ENCODE results near the gene PHLDA2. TPM values are rescaled to one million over a fixed set of nuclear protein-coding genes. Genes with fewer than 3 reads are reported as not detected.

Gene PHLDA2
- total RNA-seq, 1 experiment from 2014 or later, result 309 TPM

- H3K36me3 ChIP-seq (ENCODE audit: control insufficient read depth in 1 of 2, insufficient read depth in 2 of 2, low read length in 2 of 2), result no peaks in the 10 kb centered on the region
- H3K9ac ChIP-seq (ENCODE audit: low read length), result no peak overlapping the region
- H3K4me3 ChIP-seq (replicated peaks in 1 of 2; ENCODE audit: low read depth in 1 of 2, low read length in 2 of 2), result no peak overlapping the region
- ChIA-PET RAD21 (ENCODE audit: low non-redundant PET in 1 of 2, low total read pairs in 2 of 2, uncharacterized antibody in 2 of 2, unreplicated experiment in 2 of 2) (no interaction called here), CTCF (no interaction called here), POLR2A (interaction anchor here (1.3 to 1.4 kb wide), 2 partner anchors 12 kb away, joined by 5 to 6 read pairs; partner anchors contain the start of gene PHLDA2)
- ATAC-seq, result no peak
- H3K9me3 ChIP-seq (ENCODE audit: control insufficient read depth in 1 of 2, insufficient read depth in 1 of 2, low read depth in 1 of 2, low read length in 2 of 2), result no peaks in the 10 kb centered on the region
- no peak overlapping the region; the same call in 1 of the 2 replicates for H3K27ac ChIP-seq (ENCODE audit: low read depth, low read length)
- no peaks in the 10 kb centered on the region for H3K9me2 ChIP-seq (ENCODE audit: insufficient read depth)
- intact Hi-C loops (cut with micrococcal nuclease), result no loop called here
- DNase-seq (ENCODE audit: low read depth, low spot score), result no peak
- H2AFZ ChIP-seq (ENCODE audit: low read depth, low read length, poor library complexity, severe bottlenecking), result no peak overlapping the region
- no peaks in the 10 kb centered on the region for H4K20me1 ChIP-seq (ENCODE audit: insufficient read depth)
- no peaks in the 10 kb centered on the region for H3K27me3 ChIP-seq (ENCODE audit: insufficient read depth, low read length)
- BruUV-seq (replicated peaks), result no TSS peak
- TF ChIP-seq CEBPB (IDR thresholded peaks at IDR 0.05; ENCODE audit: low read depth) (no peak), ZNF274 (IDR thresholded peaks at IDR 0.05; ENCODE audit: low read depth, low read length) (no peak), EZH2 (IDR thresholded peaks at IDR 0.05) (no peak), TCF7L2 (IDR thresholded peaks at IDR 0.05; ENCODE audit: borderline replicate concordance, extremely low read depth, insufficient read depth, insufficient read length) (no peak), EGR1 (IDR thresholded peaks at IDR 0.05; ENCODE audit: low read depth) (no peak), FOSL1 (IDR thresholded peaks at IDR 0.05; ENCODE audit: low read depth) (no peak), POLR2A (IDR thresholded peaks at IDR 0.05; ENCODE audit: borderline replicate concordance, extremely low read depth, insufficient read depth, insufficient read length) (no peak), ZBTB33 (IDR thresholded peaks at IDR 0.05; ENCODE audit: extremely low read depth, insufficient replicate concordance, low read length) (no peak), RAD21 (IDR thresholded peaks at IDR 0.05; ENCODE audit: low read depth) (no peak)
- peaks cover 29% of the 10 kb centered on the region in 2 experiments for H3K4me1 ChIP-seq (ENCODE audit: control insufficient read depth in 1 of 2, insufficient read depth in 2 of 2, low read length in 2 of 2)
- H3K4me2 ChIP-seq (ENCODE audit: low read length), result no peak overlapping the region
- no peaks in the 10 kb centered on the region for H3K79me2 ChIP-seq (ENCODE audit: insufficient read depth, low read length)
These were observed 12.2 kb downstream of the PHLDA2 start for GRCh38 chr11:2916892-2917645.
